GM13976 (cell line): ENCODE data around the gene PIGC.

ENCODE experiments used
- DNase-seq: peaks from one replicate; pipeline ENCODE4 v3.0.0; 2012; ENCODE audit warnings: low spot score
- CTCF ChIP-seq: IDR thresholded peaks from 2 replicates; pipeline ENCODE4 v1.5.1; 2012; ENCODE audit warnings: borderline replicate concordance, mild to moderate bottlenecking; ENCODE audit not compliant: insufficient read depth; ENCODE audit errors: extremely low read depth, missing control alignments, control extremely low read depth
- in situ Hi-C: fragments of 300-500 bp; cut with MboI; formaldehyde crosslinking; loops from one replicate; pipeline ENCODE4 v1.12.0; 2022; ENCODE audit warnings: low sequenced_read_pairs, mixed read lengths, inconsistent platforms; ENCODE audit not compliant: unreplicated experiment

PIGC gene

GRCh38 chr1:172443666-172444453 lies at the start of gene PIGC:
PIGC (minus strand) TSS chr1:172444069; CDS start chr1:172442622, 1,447 bp downstream.
- peak; percentile 93 for DNase-seq
- peak; percentile 98 for TF ChIP-seq CTCF
- in situ Hi-C loops, result no loop called here

GRCh38 chr1:172492421-172492820 lies 48.6 kb upstream of the PIGC start:
- TF ChIP-seq CTCF, result no peak
- in situ Hi-C loops, result no loop called here
- DNase-seq, result no peak

GRCh38 chr1:172489847-172490246 lies 46.0 kb upstream of the PIGC start:
- no peak for TF ChIP-seq CTCF
- in situ Hi-C loops, result no loop called here
- DNase-seq, result no peak

GRCh38 chr1:172488393-172488792 lies 44.5 kb upstream of the PIGC start:
- in situ Hi-C loops, result no loop called here
- no peak for TF ChIP-seq CTCF
- no peak for DNase-seq

- no peak for TF ChIP-seq CTCF
- no peak for DNase-seq
- in situ Hi-C loops, result no loop called here
Observed at GRCh38 chr1:172487550-172487949, 43.7 kb upstream of the PIGC start.

GRCh38 chr1:172486805-172487454 lies 43.1 kb upstream of the PIGC start:
- DNase-seq, result no peak
- in situ Hi-C loops, result no loop called here

More at GRCh38 chr1:172486805-172487454, 43.1 kb upstream of the PIGC start:
- no peak for TF ChIP-seq CTCF
